GM23338 (cell line): ENCODE measurements around the gene ZNF438.
"Not testable (repeated sequence)": the region's sequence is repeated elsewhere in the genome, so short reads cannot be mapped to it uniquely, and the experiment has no call there.

Source experiments
- EZH2 ChIP-seq: fragments of 200-600 bp; sonication (generic); IDR thresholded peaks from one replicate; pipeline ENCODE4 v1.8.0; 2017; ENCODE audit warnings: antibody characterized with exemption, mild to moderate bottlenecking, low read depth; ENCODE audit not compliant: unreplicated experiment
- EZH2phosphoT487 ChIP-seq: fragments of 200-600 bp; sonication (generic); IDR thresholded peaks from one replicate; pipeline ENCODE4 v1.8.1; 2018; ENCODE audit warnings: antibody characterized with exemption; ENCODE audit not compliant: unreplicated experiment
- TF ChIP-seq, protein P1 (sequence below), 2 experiments: fragments of 200-600 bp in 1 of 2; sonication (generic) in 1 of 2; conservative IDR thresholded peaks; 2 replicates each; pipeline versions ENCODE4 v1.5.1 to v1.6.1; 2016 to 2017; ENCODE audit warnings: antibody characterized with exemption in 2 of 2, low read depth in 2 of 2, mild to moderate bottlenecking in 2 of 2, moderate library complexity in 1 of 2

DNA sequence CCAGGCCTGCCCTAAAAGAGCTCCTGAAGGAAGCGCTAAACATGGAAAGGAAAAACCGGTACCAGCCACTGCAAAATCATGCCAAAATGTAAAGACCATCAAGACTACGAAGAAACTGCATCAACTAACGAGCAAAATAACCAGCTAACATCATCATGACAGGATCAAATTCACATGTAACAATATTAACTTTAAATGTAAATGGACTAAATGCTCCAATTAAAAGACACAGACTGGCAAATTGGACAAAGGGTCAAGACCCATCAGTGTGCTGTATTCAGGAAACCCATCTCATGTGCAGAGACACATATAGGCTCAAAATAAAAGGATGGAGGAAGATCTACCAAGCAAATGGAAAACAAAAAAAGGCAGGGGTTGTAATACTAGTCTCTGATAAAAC, 82.4 kb downstream of the ZNF438 start:
- TF ChIP-seq EZH2phosphoT487, EZH2: not testable (repeated sequence)
- TF ChIP-seq, protein P1, sequence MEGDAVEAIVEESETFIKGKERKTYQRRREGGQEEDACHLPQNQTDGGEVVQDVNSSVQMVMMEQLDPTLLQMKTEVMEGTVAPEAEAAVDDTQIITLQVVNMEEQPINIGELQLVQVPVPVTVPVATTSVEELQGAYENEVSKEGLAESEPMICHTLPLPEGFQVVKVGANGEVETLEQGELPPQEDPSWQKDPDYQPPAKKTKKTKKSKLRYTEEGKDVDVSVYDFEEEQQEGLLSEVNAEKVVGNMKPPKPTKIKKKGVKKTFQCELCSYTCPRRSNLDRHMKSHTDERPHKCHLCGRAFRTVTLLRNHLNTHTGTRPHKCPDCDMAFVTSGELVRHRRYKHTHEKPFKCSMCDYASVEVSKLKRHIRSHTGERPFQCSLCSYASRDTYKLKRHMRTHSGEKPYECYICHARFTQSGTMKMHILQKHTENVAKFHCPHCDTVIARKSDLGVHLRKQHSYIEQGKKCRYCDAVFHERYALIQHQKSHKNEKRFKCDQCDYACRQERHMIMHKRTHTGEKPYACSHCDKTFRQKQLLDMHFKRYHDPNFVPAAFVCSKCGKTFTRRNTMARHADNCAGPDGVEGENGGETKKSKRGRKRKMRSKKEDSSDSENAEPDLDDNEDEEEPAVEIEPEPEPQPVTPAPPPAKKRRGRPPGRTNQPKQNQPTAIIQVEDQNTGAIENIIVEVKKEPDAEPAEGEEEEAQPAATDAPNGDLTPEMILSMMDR (conservative IDR thresholded peaks at IDR 0.05; ENCODE audit: low read depth in 2 of 2), result not testable (repeated sequence)
